Small intestine (tissue), 7 donors: ENCODE results near the gene TRIM47. TPM values are rescaled to one million over a fixed set of nuclear protein-coding genes. Genes with fewer than 3 reads are reported as not detected.
"Not testable (repeated sequence)": the region's sequence is repeated elsewhere in the genome, so short reads cannot be mapped to it uniquely, and the experiment has no call there.

Experiments
- DNase-seq, 2 donors: peaks; one replicate each; pipeline versions ENCODE4 v3.0.0 to v3.0.0-alpha.2; 2013
- FAIRE-seq: peaks from 2 replicates; lab custom pipeline; 2012; peaks lifted over from hg19 to GRCh38; lab: Jason Lieb, UNC
- H3K27ac ChIP-seq, 3 donors: one replicate each; pipeline ENCODE4 v1.5.1; 2013; ENCODE audit warnings: low read length in 2 of 3, mild to moderate bottlenecking in 2 of 3, control low read depth in 1 of 3, inconsistent platforms in 1 of 3, low read depth in 1 of 3, moderate library complexity in 1 of 3
- H3K27me3 ChIP-seq, 3 donors: one replicate each; pipeline ENCODE4 v1.6.1; 2013; ENCODE audit warnings: low read length in 3 of 3, inconsistent platforms in 1 of 3; ENCODE audit not compliant: control insufficient read depth in 3 of 3, insufficient read depth in 3 of 3
- H3K36me3 ChIP-seq, 3 donors: one replicate each; pipeline ENCODE4 v1.6.1; 2013; ENCODE audit warnings: low read length in 3 of 3, inconsistent platforms in 1 of 3, low read depth in 1 of 3, mild to moderate bottlenecking in 1 of 3, moderate library complexity in 1 of 3; ENCODE audit not compliant: control insufficient read depth in 3 of 3, insufficient read depth in 2 of 3
- H3K4me1 ChIP-seq, 3 donors: one replicate each; pipeline ENCODE4 v1.6.1; 2013; ENCODE audit warnings: low read length in 2 of 3, inconsistent platforms in 1 of 3, low read depth in 1 of 3, mild to moderate bottlenecking in 1 of 3, moderate library complexity in 1 of 3; ENCODE audit not compliant: control insufficient read depth in 3 of 3, insufficient read depth in 2 of 3
- H3K4me3 ChIP-seq, 3 donors: one replicate each; pipeline ENCODE4 v1.5.1; 2013; ENCODE audit warnings: low read length in 3 of 3, control low read depth in 1 of 3, inconsistent platforms in 1 of 3, low read depth in 1 of 3, mild to moderate bottlenecking in 1 of 3, moderate library complexity in 1 of 3
- H3K9me3 ChIP-seq, 2 donors: one replicate each; pipeline ENCODE4 v1.6.1; 2013; ENCODE audit warnings: low read depth in 1 of 2, low read length in 1 of 2; ENCODE audit not compliant: control insufficient read depth in 2 of 2, insufficient read depth in 1 of 2
- WGBS, 3 donors: extraction: QIAGEN DNeasy Blood & Tissue Kit; methylation state at CpG; one replicate each; pipeline ENCODE4 v1.1.7; 2013; 5-methylcytosine and 5-hydroxymethylcytosine counted together
- polyA plus RNA-seq, 4 donors: library from polyadenylated mRNA; stranded (reverse) in 3 of 4; unstranded in 1 of 4; fragments of 200-250 nt in 3 of 4; fragments of 120-200 nt in 1 of 4; gene quantifications; one replicate each; pipeline versions ENCODE4 v1.2.1 to v1.2.3, GENCODE V29; 2013
- donor health status: healthy with polysubstance abuse.
- donor health status: control.
- donor health status: control.
- donor health status: Bipolar disorder and iron deficiency.
- donor health status: healthy.

Gene TRIM47
- polyA plus RNA-seq, 4 donors: 4.9 to 63.3 (median 43.8) TPM

- peaks cover 0 to 38% (median 6%) of the 10 kb centered on the region in 3 donors for H3K4me1 ChIP-seq
These were observed 5.7 kb downstream of the TRIM47 start for GRCh38 chr17:75872434-75873351.

GRCh38 chr17:75870228-75870627 lies 8.2 kb downstream of the TRIM47 start:
- 68 to 75% (median 75%) methylated on average over 10 of the region's 10 CpGs for WGBS, 3 donors
- not testable (repeated sequence) for H3K4me3 ChIP-seq, H3K9me3 ChIP-seq, H3K27me3 ChIP-seq, FAIRE-seq, DNase-seq
- H3K36me3 ChIP-seq: peaks cover 0 to 14% (median 0%) of the 10 kb centered on the region in 3 donors
- H3K4me1 ChIP-seq: peaks cover 0 to 15% (median 6%) of the 10 kb centered on the region in 3 donors
- H3K27ac ChIP-seq: peak overlapping the region in 1 of 3 donors; percentile 88

More at GRCh38 chr17:75872434-75873351, 5.7 kb downstream of the TRIM47 start:
- peak; percentile 61 to 62 for DNase-seq
- WGBS, 3 donors: 43 to 54% (median 44%) methylated on average over 13 of the region's 13 CpGs
- Histone ChIP-seq H3K27me3 (no peaks in the 10 kb centered on the region), H3K36me3 (peaks cover 0 to 28% (median 0%) of the 10 kb centered on the region in 3 donors), H3K27ac (peak overlapping the region; percentile 9 to 85 (median 67)), H3K9me3 (no peaks in the 10 kb centered on the region), H3K4me3 (no peak overlapping the region)
- FAIRE-seq: no peak

- 34 to 46% (median 41%) methylated on average over 22 to 23 of the region's 23 CpGs for WGBS, 3 donors
- no peaks in the 10 kb centered on the region for H3K9me3 ChIP-seq
- peaks cover 0 to 7% (median 0%) of the 10 kb centered on the region in 3 donors for H3K36me3 ChIP-seq
- no peaks in the 10 kb centered on the region for H3K27me3 ChIP-seq
- no peak for FAIRE-seq
- no peak overlapping the region for H3K4me3 ChIP-seq
- H3K27ac ChIP-seq: peak overlapping the region; percentile 39 to 88 (median 58)
- H3K4me1 ChIP-seq: peaks cover 0 to 15% (median 7%) of the 10 kb centered on the region in 3 donors
- DNase-seq: peak; percentile 49 to 87
These were observed 8.9 kb downstream of the TRIM47 start for GRCh38 chr17:75869282-75870141.

DNA sequence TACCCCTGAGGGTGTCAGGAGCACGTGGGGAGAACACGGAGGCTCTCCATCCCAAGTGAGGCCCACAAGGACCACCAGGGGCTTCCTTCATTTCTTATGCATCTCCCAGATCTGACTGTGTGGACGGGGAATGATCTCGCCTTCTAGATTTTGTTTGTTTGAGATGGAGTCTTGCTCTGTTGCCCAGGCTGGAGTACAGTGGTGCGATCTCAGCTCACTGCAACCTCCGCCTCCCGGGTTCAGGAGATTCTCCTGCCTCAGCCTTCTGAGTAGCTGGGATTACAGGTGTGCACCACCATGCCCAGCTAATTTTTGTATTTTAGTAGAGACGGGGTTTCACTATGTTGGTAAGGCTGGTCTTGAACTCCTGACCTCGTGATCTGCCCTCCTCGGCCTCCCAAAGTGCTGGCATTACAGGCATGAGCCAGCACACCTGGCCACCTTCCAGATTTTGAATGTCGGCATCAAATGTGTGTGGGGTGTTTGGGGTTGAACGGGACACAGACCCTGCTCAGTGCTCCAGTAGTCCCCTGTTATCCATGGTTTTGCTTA lies 9.6 kb downstream of the TRIM47 start:
- not testable (repeated sequence) for H3K4me3 ChIP-seq, H3K27me3 ChIP-seq, H3K9me3 ChIP-seq, H3K36me3 ChIP-seq, DNase-seq, FAIRE-seq
- H3K4me1 ChIP-seq: peaks cover 0 to 20% (median 7%) of the 10 kb centered on the region in 3 donors
- peak overlapping the region in 2 of 3 donors; percentile 39 to 88 for H3K27ac ChIP-seq
- 78 to 81% (median 80%) methylated on average over 12 of the region's 12 CpGs for WGBS, 3 donors

DNA sequence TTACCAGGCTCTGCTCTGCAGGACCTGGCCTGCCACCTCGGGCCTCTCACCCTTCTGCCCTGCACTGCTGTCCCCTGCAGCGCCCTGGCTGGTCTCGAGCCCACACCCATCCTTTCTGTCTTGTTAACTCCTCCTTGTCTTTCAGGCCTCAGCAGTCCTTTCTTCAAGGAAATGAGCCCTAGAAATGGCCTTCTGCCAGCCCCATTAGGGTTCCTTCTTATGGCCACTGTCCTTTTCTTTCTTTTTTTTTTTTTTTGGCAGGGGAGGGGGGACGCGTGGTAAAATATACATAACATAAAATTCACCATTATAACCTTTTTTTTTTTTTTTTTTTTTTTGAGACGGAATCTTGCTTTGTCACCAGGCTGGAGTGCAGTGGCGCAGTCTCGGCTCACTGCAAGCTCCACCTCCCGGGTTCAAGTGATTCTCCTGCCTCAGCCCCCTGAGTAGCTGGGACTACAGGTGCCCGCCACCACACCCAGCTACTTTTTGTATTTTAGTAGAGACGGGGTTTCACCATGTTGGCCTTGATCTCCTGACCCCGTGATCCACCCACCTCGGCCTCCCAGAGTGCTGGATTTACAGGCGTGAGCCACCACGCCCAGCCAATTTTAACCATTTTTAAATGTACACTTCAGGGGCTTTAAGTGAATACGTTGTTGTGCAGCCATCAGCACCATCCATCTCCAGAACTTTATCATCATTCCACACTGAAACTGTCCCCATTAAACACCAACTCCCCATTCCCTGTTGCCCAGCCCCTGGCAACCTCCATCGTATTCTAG lies 12.8 kb downstream of the TRIM47 start:
- DNase-seq, H3K4me3 ChIP-seq, FAIRE-seq, H3K9me3 ChIP-seq, H3K36me3 ChIP-seq, H3K27me3 ChIP-seq: not testable (repeated sequence)
- peak overlapping the region in 1 of 3 donors; percentile 83 for H3K27ac ChIP-seq
- WGBS, 3 donors: 64 to 71% (median 66%) methylated on average over 16 to 17 of the region's 17 CpGs
- peaks cover 0 to 11% (median 3%) of the 10 kb centered on the region in 3 donors for H3K4me1 ChIP-seq

GRCh38 chr17:75864887-75865286 lies 13.5 kb downstream of the TRIM47 start:
- peak overlapping the region; percentile 57 to 83 (median 70) for H3K27ac ChIP-seq

GRCh38 chr17:75864448-75864871 lies 13.9 kb downstream of the TRIM47 start:
- DNase-seq: peak; percentile 24 to 62
- Histone ChIP-seq H3K36me3 (no peaks in the 10 kb centered on the region), H3K4me1 (peaks cover 0 to 7% (median 3%) of the 10 kb centered on the region in 3 donors), H3K4me3 (no peak overlapping the region), H3K27ac (peak overlapping the region; percentile 57 to 83 (median 70)), H3K27me3 (no peaks in the 10 kb centered on the region), H3K9me3 (no peaks in the 10 kb centered on the region)
- no peak for FAIRE-seq
- WGBS, 3 donors: 34 to 66% (median 57%) methylated on average over 8 of the region's 8 CpGs

More at GRCh38 chr17:75864887-75865286, 13.5 kb downstream of the TRIM47 start:
- not testable (repeated sequence) for H3K9me3 ChIP-seq, DNase-seq, FAIRE-seq, H3K4me3 ChIP-seq, H3K27me3 ChIP-seq, H3K36me3 ChIP-seq
- WGBS, 3 donors: 69 to 82% (median 80%) methylated on average over 4 of the region's 4 CpGs
- peaks cover 0 to 11% (median 3%) of the 10 kb centered on the region in 3 donors for H3K4me1 ChIP-seq
